H9 (cell line): ENCODE measurements around the gene STK32B. TPM values are rescaled to one million over a fixed set of nuclear protein-coding genes. Genes with fewer than 3 reads are reported as not detected.

Experiments
- DNase-seq: peaks from one replicate; pipeline ENCODE4 v3.0.0-alpha.2; 2017
- H2AFZ ChIP-seq: one replicate; pipeline ENCODE4 v1.6.1; 2013; ENCODE audit warnings: mild to moderate bottlenecking, low read length, control low read depth, moderate library complexity
- H2AK5ac ChIP-seq: 2 replicates; pipeline ENCODE4 v1.6.1; 2013; ENCODE audit warnings: low read length, control low read depth, mixed read lengths; ENCODE audit not compliant: insufficient read length
- H2BK120ac ChIP-seq: one replicate; pipeline ENCODE4 v1.6.1; 2013; ENCODE audit warnings: low read depth, mild to moderate bottlenecking, low read length, control low read depth, inconsistent platforms; ENCODE audit not compliant: poor library complexity, severe bottlenecking
- H2BK12ac ChIP-seq: 2 replicates; pipeline ENCODE4 v1.6.1; 2013; ENCODE audit warnings: low read length, control low read depth, mixed read lengths, low read depth; ENCODE audit not compliant: insufficient read length
- H2BK15ac ChIP-seq: 2 replicates; pipeline ENCODE4 v1.6.1; 2013; ENCODE audit warnings: low read depth, low read length, control low read depth
- H2BK20ac ChIP-seq: one replicate; pipeline ENCODE4 v1.6.1; 2013; ENCODE audit warnings: low read depth, mild to moderate bottlenecking, low read length, control low read depth, inconsistent platforms; ENCODE audit not compliant: poor library complexity, severe bottlenecking
- H2BK5ac ChIP-seq: 2 replicates; pipeline ENCODE4 v1.6.1; 2013; ENCODE audit warnings: low read length, control low read depth, mixed read lengths; ENCODE audit not compliant: insufficient read length
- H3K14ac ChIP-seq: 2 replicates; pipeline ENCODE4 v1.6.1; 2013; ENCODE audit warnings: low read length, control low read depth; ENCODE audit not compliant: insufficient read depth
- H3K18ac ChIP-seq: 2 replicates; pipeline ENCODE4 v1.6.1; 2013; ENCODE audit warnings: low read depth, mild to moderate bottlenecking, mixed read lengths, low read length, control low read depth; ENCODE audit not compliant: insufficient read length
- H3K23ac ChIP-seq: 2 replicates; pipeline ENCODE4 v1.6.1; 2013; ENCODE audit warnings: low read length, control low read depth, mixed read lengths, low read depth; ENCODE audit not compliant: insufficient read length
- H3K23me2 ChIP-seq: 2 replicates; pipeline ENCODE4 v1.6.1; 2013; ENCODE audit warnings: low read depth, mild to moderate bottlenecking, mixed read lengths, low read length, control low read depth; ENCODE audit not compliant: insufficient read length, poor library complexity, severe bottlenecking
- H3K27ac ChIP-seq: 2 replicates; pipeline ENCODE4 v1.5.1; 2013; ENCODE audit warnings: low read length, control low read depth, mixed read lengths, low read depth; ENCODE audit not compliant: insufficient read length
- H3K27me3 ChIP-seq: 2 replicates; pipeline ENCODE4 v1.6.1; 2013; ENCODE audit warnings: low read length, control low read depth, inconsistent platforms; ENCODE audit not compliant: insufficient read depth
- H3K4ac ChIP-seq: 2 replicates; pipeline ENCODE4 v1.6.1; 2013; ENCODE audit warnings: low read depth, mild to moderate bottlenecking, control low read depth, inconsistent platforms, low read length, moderate library complexity
- H3K4me1 ChIP-seq: 2 replicates; pipeline ENCODE4 v1.6.1; 2013; ENCODE audit warnings: low read length, control low read depth, inconsistent platforms; ENCODE audit not compliant: insufficient read depth
- H3K4me2 ChIP-seq: 2 replicates; pipeline ENCODE4 v1.6.1; 2013; ENCODE audit warnings: low read length, control low read depth, mixed read lengths; ENCODE audit not compliant: insufficient read length, insufficient read depth
- H3K56ac ChIP-seq: 2 replicates; pipeline ENCODE4 v1.6.1; 2013; ENCODE audit warnings: low read depth, mild to moderate bottlenecking, mixed read lengths, low read length, control low read depth; ENCODE audit not compliant: insufficient read length
- H3K79me1 ChIP-seq: 2 replicates; pipeline ENCODE4 v1.6.1; 2013; ENCODE audit warnings: low read depth, mild to moderate bottlenecking, moderate library complexity, low read length, control low read depth, inconsistent platforms; ENCODE audit not compliant: insufficient read depth, poor library complexity, severe bottlenecking
- H3K79me2 ChIP-seq: 2 replicates; pipeline ENCODE4 v1.6.1; 2013; ENCODE audit warnings: low read length, control low read depth, inconsistent platforms; ENCODE audit not compliant: insufficient read depth
- H3K9ac ChIP-seq: 2 replicates; pipeline ENCODE4 v1.6.1; 2013; ENCODE audit warnings: low read length, control low read depth, mixed read lengths; ENCODE audit not compliant: insufficient read length; ENCODE audit errors: extremely low read depth
- H3K9me3 ChIP-seq: one replicate; pipeline ENCODE4 v1.6.1; 2013; ENCODE audit warnings: low read depth, low read length, inconsistent platforms; ENCODE audit not compliant: control insufficient read depth
- H3T11ph ChIP-seq: one replicate; pipeline ENCODE4 v1.6.1; 2013; ENCODE audit warnings: mild to moderate bottlenecking, low read length, control low read depth, inconsistent platforms
- H4K20me1 ChIP-seq: one replicate; pipeline ENCODE4 v1.6.1; 2013; ENCODE audit not compliant: control insufficient read depth, insufficient read length, insufficient read depth
- H4K5ac ChIP-seq: 2 replicates; pipeline ENCODE4 v1.6.1; 2013; ENCODE audit warnings: low read depth, mild to moderate bottlenecking, mixed read lengths, low read length, control low read depth; ENCODE audit not compliant: insufficient read length
- H4K8ac ChIP-seq: replicated peaks from 2 replicates; pipeline ENCODE4 v1.6.1; 2013; ENCODE audit warnings: low read length, control low read depth, mixed read lengths, low read depth; ENCODE audit not compliant: insufficient read length
- H4K91ac ChIP-seq: 2 replicates; pipeline ENCODE4 v1.6.1; 2013; ENCODE audit warnings: low read depth, mild to moderate bottlenecking, moderate library complexity, mixed read lengths, low read length, control low read depth; ENCODE audit not compliant: insufficient read length
- H3K27ac Mint-ChIP-seq, 3 experiments: 2 replicates in 2 of 3; 3 replicates in 1 of 3; pipeline ENCODE4 v1.8.0; 2020 to 2021; ENCODE audit warnings: mixed read lengths in 3 of 3, mild to moderate bottlenecking in 1 of 3, moderate library complexity in 1 of 3
- H3K27me3 Mint-ChIP-seq: 2 replicates; pipeline ENCODE4 v1.8.0; 2021; ENCODE audit warnings: low read depth, mild to moderate bottlenecking, moderate library complexity, mixed read lengths
- H3K36me3 Mint-ChIP-seq, 3 experiments: 2 replicates in 2 of 3; 3 replicates in 1 of 3; pipeline ENCODE4 v1.8.0; 2020 to 2021; ENCODE audit warnings: low read depth in 3 of 3, mixed read lengths in 3 of 3; ENCODE audit not compliant: insufficient read depth in 1 of 3
- H3K4me1 Mint-ChIP-seq, 2 experiments: 2 replicates each; pipeline ENCODE4 v1.8.0; 2020; ENCODE audit warnings: mixed read lengths in 2 of 2
- H3K4me3 Mint-ChIP-seq, 2 experiments: 2 replicates in 1 of 2; 3 replicates in 1 of 2; pipeline ENCODE4 v1.8.0; 2020 to 2021; ENCODE audit warnings: mild to moderate bottlenecking in 2 of 2, mixed read lengths in 2 of 2, moderate library complexity in 1 of 2
- H3K9me3 Mint-ChIP-seq, 2 experiments: 2 replicates in 1 of 2; 3 replicates in 1 of 2; pipeline ENCODE4 v1.8.0; 2020; ENCODE audit warnings: mild to moderate bottlenecking in 2 of 2, mixed read lengths in 2 of 2, moderate library complexity in 1 of 2
- WGBS: extraction: QIAGEN DNeasy Blood & Tissue Kit; methylation state at CpG from one replicate; pipeline ENCODE4 v1.1.7; 2013; ENCODE audit warnings: missing lambda C conversion rate, low lambda C conversion rate, mixed read lengths; ENCODE audit not compliant: insufficient read length; ENCODE audit errors: extremely low coverage; 5-methylcytosine and 5-hydroxymethylcytosine counted together
- total RNA-seq: library from RNA; stranded (reverse); gene quantifications from 2 replicates; pipeline ENCODE4 v1.2.1, GENCODE V29; 2021
- TF ChIP-seq, protein P1 (sequence below): fragments of 200-600 bp; sonication (generic); conservative IDR thresholded peaks from 3 replicates; pipeline ENCODE4 v1.8.0; 2021; ENCODE audit warnings: antibody characterized with exemption, mild to moderate bottlenecking

Gene STK32B
- total RNA-seq, 1 experiment from 2014 or later = 1.0 TPM

DNA sequence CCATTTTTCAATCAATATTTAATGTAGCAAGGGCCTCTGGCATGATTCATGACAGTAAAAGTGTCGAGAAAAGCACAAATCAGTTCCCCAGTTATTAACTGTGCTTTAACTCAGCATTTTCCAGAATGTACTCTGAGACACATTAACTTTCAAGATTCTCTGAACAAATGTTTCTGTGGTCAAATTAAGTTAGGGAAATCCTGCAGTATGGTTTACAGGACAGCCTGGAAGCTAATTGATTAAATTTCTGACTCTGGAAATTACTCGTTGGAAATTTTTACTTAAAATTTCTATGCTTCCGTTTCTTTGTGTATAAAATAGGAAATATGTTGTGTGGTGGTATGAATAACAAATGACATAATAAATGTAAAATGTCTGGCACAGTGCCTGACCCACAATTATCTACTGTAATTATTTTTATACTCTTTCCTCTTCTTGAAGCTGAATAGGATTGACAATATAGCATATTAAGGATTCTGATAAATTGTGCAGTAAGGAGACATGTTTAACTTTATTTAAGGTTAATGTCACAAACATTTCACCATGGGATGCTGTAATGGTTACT lies 33.7 kb downstream of the STK32B start:
- peaks cover 2 to 10% (median 4%) of the 10 kb centered on the region in 3 experiments; a peak in 4 of 7 replicates for H3K36me3 Mint-ChIP-seq
- peaks cover 12% of the 10 kb centered on the region for H3K9me3 ChIP-seq
- H3K79me1 ChIP-seq = no peaks in the 10 kb centered on the region
- WGBS = 100% methylated on average over 1 of the region's 3 CpGs
- no peak overlapping the region for H4K91ac ChIP-seq
- peaks cover 3 to 5% of the 10 kb centered on the region in 2 experiments; a peak in 2 of 4 replicates for H3K4me1 Mint-ChIP-seq
- H4K5ac ChIP-seq = no peak overlapping the region
- no peak overlapping the region for H4K8ac ChIP-seq
- H3K23ac ChIP-seq = no peak overlapping the region
- TF ChIP-seq, protein P1, sequence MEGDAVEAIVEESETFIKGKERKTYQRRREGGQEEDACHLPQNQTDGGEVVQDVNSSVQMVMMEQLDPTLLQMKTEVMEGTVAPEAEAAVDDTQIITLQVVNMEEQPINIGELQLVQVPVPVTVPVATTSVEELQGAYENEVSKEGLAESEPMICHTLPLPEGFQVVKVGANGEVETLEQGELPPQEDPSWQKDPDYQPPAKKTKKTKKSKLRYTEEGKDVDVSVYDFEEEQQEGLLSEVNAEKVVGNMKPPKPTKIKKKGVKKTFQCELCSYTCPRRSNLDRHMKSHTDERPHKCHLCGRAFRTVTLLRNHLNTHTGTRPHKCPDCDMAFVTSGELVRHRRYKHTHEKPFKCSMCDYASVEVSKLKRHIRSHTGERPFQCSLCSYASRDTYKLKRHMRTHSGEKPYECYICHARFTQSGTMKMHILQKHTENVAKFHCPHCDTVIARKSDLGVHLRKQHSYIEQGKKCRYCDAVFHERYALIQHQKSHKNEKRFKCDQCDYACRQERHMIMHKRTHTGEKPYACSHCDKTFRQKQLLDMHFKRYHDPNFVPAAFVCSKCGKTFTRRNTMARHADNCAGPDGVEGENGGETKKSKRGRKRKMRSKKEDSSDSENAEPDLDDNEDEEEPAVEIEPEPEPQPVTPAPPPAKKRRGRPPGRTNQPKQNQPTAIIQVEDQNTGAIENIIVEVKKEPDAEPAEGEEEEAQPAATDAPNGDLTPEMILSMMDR = no peak
- no peak overlapping the region for H3K18ac ChIP-seq
- no peak for DNase-seq
- no peak overlapping the region for H2BK20ac ChIP-seq
- H3K4me2 ChIP-seq = no peak overlapping the region
- no peaks in the 10 kb centered on the region for H4K20me1 ChIP-seq
- H2BK5ac ChIP-seq = no peak overlapping the region
- H2BK15ac ChIP-seq = no peak overlapping the region
- no peaks in the 10 kb centered on the region for H3K27me3 ChIP-seq
- H3K9ac ChIP-seq = no peak overlapping the region
- H2BK120ac ChIP-seq = no peak overlapping the region
- no peak overlapping the region for H3K27ac ChIP-seq
- H3K56ac ChIP-seq = no peak overlapping the region
- H3K27me3 Mint-ChIP-seq = peaks cover 5% of the 10 kb centered on the region
- H3K14ac ChIP-seq = no peak overlapping the region
- H2BK12ac ChIP-seq = no peak overlapping the region
- peaks cover 14 to 24% of the 10 kb centered on the region in 2 experiments for H3K9me3 Mint-ChIP-seq
- H3K4me3 Mint-ChIP-seq = no peak overlapping the region
- no peak overlapping the region for H3T11ph ChIP-seq
- no peak overlapping the region for H3K27ac Mint-ChIP-seq
- no peak overlapping the region for H2AK5ac ChIP-seq
- H2AFZ ChIP-seq = no peak overlapping the region
- H3K4ac ChIP-seq = no peak overlapping the region
- H3K79me2 ChIP-seq = no peaks in the 10 kb centered on the region
- H3K4me1 ChIP-seq = no peaks in the 10 kb centered on the region
- H3K23me2 ChIP-seq = no peaks in the 10 kb centered on the region
